GM21825 (cell line): Measurements from ENCODE around the gene RNASE13.
"Not testable (repeated sequence)": the region's sequence is repeated elsewhere in the genome, so short reads cannot be mapped to it uniquely, and the experiment has no call there.

Source experiments
- ATAC-seq: cut with Tn5 transposase; IDR thresholded peaks from one replicate; pipeline ENCODE4 v1.9.1; 2021; ENCODE audit warnings: mild to moderate bottlenecking, moderate library complexity; ENCODE audit not compliant: unreplicated experiment

Gene RNASE13

GRCh38 chr14:21042918-21043317 lies 8.3 kb upstream of the RNASE13 start:
- no peak for ATAC-seq

- ATAC-seq = no peak
Observed at GRCh38 chr14:21041676-21042433, 7.2 kb upstream of the RNASE13 start, which contains the start of gene RNASE7. RNASE7 (plus strand) TSS chr14:21042362; CDS start chr14:21042993, 631 bp downstream.

GRCh38 chr14:21040941-21041340 lies 6.3 kb upstream of the RNASE13 start:
- ATAC-seq = not testable (repeated sequence)

- no peak for ATAC-seq
Observed at GRCh38 chr14:21040370-21040925, 5.8 kb upstream of the RNASE13 start.

GRCh38 chr14:21039585-21040369 lies 5.2 kb upstream of the RNASE13 start:
- ATAC-seq = no peak

- no peak for ATAC-seq
Observed at GRCh38 chr14:21038441-21039422, 4.1 kb upstream of the RNASE13 start.

- no peak for ATAC-seq
Observed at GRCh38 chr14:21037156-21037555, 2.5 kb upstream of the RNASE13 start.

- no peak for ATAC-seq
Observed at GRCh38 chr14:21036751-21037150, 2.1 kb upstream of the RNASE13 start.

GRCh38 chr14:21033133-21033698 lies 1.4 kb downstream of the RNASE13 start:
- no peak for ATAC-seq

GRCh38 chr14:21032326-21033132 lies 2.1 kb downstream of the RNASE13 start:
- no peak for ATAC-seq

- ATAC-seq = no peak
Observed at GRCh38 chr14:21030531-21030930, 4.1 kb downstream of the RNASE13 start.

GRCh38 chr14:21029917-21030316 lies 4.7 kb downstream of the RNASE13 start, which contains the start of gene TPPP2:
TPPP2 (plus strand) TSS chr14:21030217; CDS start chr14:21030582, 365 bp downstream.
- no peak for ATAC-seq

- ATAC-seq = no peak
Observed at GRCh38 chr14:21026988-21027315, 7.7 kb downstream of the RNASE13 start.

GRCh38 chr14:21026274-21026987 lies 8.2 kb downstream of the RNASE13 start:
- ATAC-seq = no peak

GRCh38 chr14:21025371-21026273 lies 9.0 kb downstream of the RNASE13 start:
- no peak for ATAC-seq

- no peak for ATAC-seq
Observed at GRCh38 chr14:21024585-21025370, 9.8 kb downstream of the RNASE13 start, which contains the start of gene NDRG2. NDRG2 (minus strand) TSS chr14:21025061; CDS start chr14:21023315, 1,746 bp downstream.
